Lower leg skin (tissue), 3 donors: ENCODE results near the gene CDC14A.

ENCODE experiments used
- POLR2A ChIP-seq, 2 donors: fragments of 450-650 bp; IDR thresholded peaks; one replicate each; pipeline ENCODE4 v1.6.1; 2016 to 2017; ENCODE audit warnings: antibody characterized with exemption in 2 of 2, mild to moderate bottlenecking in 1 of 2, moderate library complexity in 1 of 2
- TF ChIP-seq, protein P1 (sequence below), 3 donors: fragments of 450-650 bp; IDR thresholded peaks; one replicate each; pipeline ENCODE4 v1.5.1; 2016; ENCODE audit warnings: antibody characterized with exemption in 3 of 3, mild to moderate bottlenecking in 3 of 3, moderate library complexity in 2 of 3

GRCh38 chr1:100511058-100511457, 158.8 kb downstream of the CDC14A start:
- no peak for TF ChIP-seq POLR2A (IDR thresholded peaks at IDR 0.05)
- TF ChIP-seq, protein P1, sequence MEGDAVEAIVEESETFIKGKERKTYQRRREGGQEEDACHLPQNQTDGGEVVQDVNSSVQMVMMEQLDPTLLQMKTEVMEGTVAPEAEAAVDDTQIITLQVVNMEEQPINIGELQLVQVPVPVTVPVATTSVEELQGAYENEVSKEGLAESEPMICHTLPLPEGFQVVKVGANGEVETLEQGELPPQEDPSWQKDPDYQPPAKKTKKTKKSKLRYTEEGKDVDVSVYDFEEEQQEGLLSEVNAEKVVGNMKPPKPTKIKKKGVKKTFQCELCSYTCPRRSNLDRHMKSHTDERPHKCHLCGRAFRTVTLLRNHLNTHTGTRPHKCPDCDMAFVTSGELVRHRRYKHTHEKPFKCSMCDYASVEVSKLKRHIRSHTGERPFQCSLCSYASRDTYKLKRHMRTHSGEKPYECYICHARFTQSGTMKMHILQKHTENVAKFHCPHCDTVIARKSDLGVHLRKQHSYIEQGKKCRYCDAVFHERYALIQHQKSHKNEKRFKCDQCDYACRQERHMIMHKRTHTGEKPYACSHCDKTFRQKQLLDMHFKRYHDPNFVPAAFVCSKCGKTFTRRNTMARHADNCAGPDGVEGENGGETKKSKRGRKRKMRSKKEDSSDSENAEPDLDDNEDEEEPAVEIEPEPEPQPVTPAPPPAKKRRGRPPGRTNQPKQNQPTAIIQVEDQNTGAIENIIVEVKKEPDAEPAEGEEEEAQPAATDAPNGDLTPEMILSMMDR (IDR thresholded peaks at IDR 0.05), result no peak
